Mesendoderm (in vitro differentiated cells): ENCODE results near the gene CALML3.

Source experiments
- DNase-seq: peaks from one replicate; pipeline ENCODE4 v3.0.0; 2013
- H2AK5ac ChIP-seq: 2 replicates; pipeline ENCODE4 v1.6.1; 2013; ENCODE audit warnings: low read length, inconsistent platforms
- H2BK120ac ChIP-seq: 2 replicates; pipeline ENCODE4 v1.6.1; 2013; ENCODE audit warnings: low read depth, mild to moderate bottlenecking, low read length, moderate library complexity, mixed read lengths
- H2BK15ac ChIP-seq: replicated peaks from 2 replicates; pipeline ENCODE4 v1.6.1; 2013; ENCODE audit warnings: low read depth, mild to moderate bottlenecking, moderate library complexity
- H2BK5ac ChIP-seq: 2 replicates; pipeline ENCODE4 v1.6.1; 2013; ENCODE audit warnings: low read length, inconsistent platforms
- H3K18ac ChIP-seq: 2 replicates; pipeline ENCODE4 v1.6.1; 2013; ENCODE audit warnings: mild to moderate bottlenecking, low read length, mixed read lengths
- H3K23ac ChIP-seq: one replicate; pipeline ENCODE4 v1.6.1; 2013; ENCODE audit warnings: low read length
- H3K27ac ChIP-seq: 2 replicates; pipeline ENCODE4 v1.5.1; 2013; ENCODE audit warnings: low read depth, mild to moderate bottlenecking, inconsistent platforms, low read length, moderate library complexity
- H3K27me3 ChIP-seq: 2 replicates; pipeline ENCODE4 v1.6.1; 2013; ENCODE audit warnings: low read length, control low read depth, mild to moderate bottlenecking, inconsistent platforms; ENCODE audit not compliant: insufficient read depth, poor library complexity
- H3K36me3 ChIP-seq: 2 replicates; pipeline ENCODE4 v1.6.1; 2013; ENCODE audit warnings: low read length, inconsistent platforms; ENCODE audit not compliant: control insufficient read depth, insufficient read depth
- H3K4ac ChIP-seq: one replicate; pipeline ENCODE4 v1.6.1; 2013; ENCODE audit warnings: low read depth, mild to moderate bottlenecking, low read length, moderate library complexity
- H3K4me1 ChIP-seq: 2 replicates; pipeline ENCODE4 v1.6.1; 2013; ENCODE audit warnings: low read depth, low read length, inconsistent platforms; ENCODE audit not compliant: control insufficient read depth
- H3K4me2 ChIP-seq: 2 replicates; pipeline ENCODE4 v1.6.1; 2013; ENCODE audit warnings: low read length
- H3K4me3 ChIP-seq: 2 replicates; pipeline ENCODE4 v1.5.1; 2013; ENCODE audit warnings: mild to moderate bottlenecking, low read length
- H3K56ac ChIP-seq: one replicate; pipeline ENCODE4 v1.6.1; 2013; ENCODE audit warnings: low read length
- H3K79me1 ChIP-seq: 2 replicates; pipeline ENCODE4 v1.6.1; 2013; ENCODE audit warnings: low read length, inconsistent platforms
- H3K79me2 ChIP-seq: 2 replicates; pipeline ENCODE4 v1.6.1; 2013; ENCODE audit warnings: mild to moderate bottlenecking, low read length; ENCODE audit not compliant: control insufficient read depth, insufficient read depth
- H3K9ac ChIP-seq: 2 replicates; pipeline ENCODE4 v1.6.1; 2013; ENCODE audit warnings: low read length, inconsistent platforms
- H4K5ac ChIP-seq: one replicate; pipeline ENCODE4 v1.6.1; 2013; ENCODE audit warnings: low read length
- H4K8ac ChIP-seq: one replicate; pipeline ENCODE4 v1.6.1; 2013; ENCODE audit warnings: low read depth, mild to moderate bottlenecking, control low read depth, low read length, moderate library complexity
- WGBS: extraction: QIAGEN DNeasy Blood & Tissue Kit; methylation state at CpG from one replicate; pipeline ENCODE4 v1.1.7; 2013; ENCODE audit warnings: low lambda C conversion rate, missing lambda C conversion rate; ENCODE audit not compliant: insufficient coverage; ENCODE audit errors: extremely low coverage; 5-methylcytosine and 5-hydroxymethylcytosine counted together

Gene CALML3

GRCh38 chr10:5523796-5524574 is 776 bp upstream of the CALML3 start:
- Histone ChIP-seq H3K4ac (no peak overlapping the region), H3K56ac (no peak overlapping the region), H3K4me1 (no peaks in the 10 kb centered on the region), H2BK120ac (no peak overlapping the region), H2AK5ac (no peak overlapping the region), H3K18ac (no peak overlapping the region), H3K4me3 (no peak overlapping the region), H3K27me3 (no peaks in the 10 kb centered on the region), H2BK15ac (no peak overlapping the region), H4K8ac (no peak overlapping the region), H3K79me2 (no peaks in the 10 kb centered on the region), H3K27ac (no peak overlapping the region), H3K79me1 (no peaks in the 10 kb centered on the region), H3K9ac (no peak overlapping the region), H3K4me2 (no peak overlapping the region), H3K23ac (no peak overlapping the region), H3K36me3 (no peaks in the 10 kb centered on the region), H4K5ac (no peak overlapping the region), H2BK5ac (no peak overlapping the region)
- DNase-seq = no peak
- WGBS = no CpG with 5 or more reads among the region's 11 CpGs

GRCh38 chr10:5525561-5526341 is 990 bp downstream of the CALML3 start:
- WGBS = no CpG with 5 or more reads among the region's 34 CpGs
- no peak for DNase-seq
- H3K18ac ChIP-seq = no peak overlapping the region

DNA sequence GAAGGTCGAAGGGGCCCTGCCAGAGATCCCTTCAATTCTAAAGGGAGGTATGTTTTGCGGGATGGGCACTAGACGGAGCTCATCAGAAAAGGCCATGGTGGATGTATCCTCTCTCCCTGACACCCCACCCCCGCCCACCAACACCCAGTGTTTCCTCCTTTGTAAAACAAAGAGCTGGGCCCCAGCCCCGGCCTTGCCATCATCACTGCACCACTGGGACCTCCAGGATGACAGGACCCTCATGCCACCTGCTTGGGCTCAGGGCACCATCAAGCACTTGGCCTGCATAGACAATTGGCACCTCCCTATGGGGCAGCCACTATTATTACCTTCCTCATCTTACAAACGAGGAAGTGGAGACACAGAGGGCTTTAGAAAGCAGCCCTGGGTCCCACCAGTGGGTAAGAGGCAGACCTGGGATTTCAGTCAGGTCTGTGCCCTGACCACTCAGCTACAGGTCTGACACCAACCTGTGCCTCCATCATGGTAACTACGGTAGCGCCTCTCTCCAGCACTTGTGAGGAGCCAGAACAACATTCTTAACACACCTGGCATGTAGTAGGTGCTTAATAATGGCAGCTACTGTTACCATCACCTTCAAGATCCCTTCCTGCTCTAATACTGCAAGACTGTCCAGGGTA is 2.0 kb downstream of the CALML3 start:
- H2BK5ac ChIP-seq = no peak overlapping the region
- H2BK15ac ChIP-seq = no peak overlapping the region
- H3K27ac ChIP-seq = no peak overlapping the region
- H3K4me2 ChIP-seq = no peak overlapping the region
- no peaks in the 10 kb centered on the region for H3K27me3 ChIP-seq
- no peak overlapping the region for H3K23ac ChIP-seq
- H3K36me3 ChIP-seq = no peaks in the 10 kb centered on the region
- H2BK120ac ChIP-seq = no peak overlapping the region
- H2AK5ac ChIP-seq = no peak overlapping the region
- no peaks in the 10 kb centered on the region for H3K79me2 ChIP-seq
- no peak for DNase-seq
- no peak overlapping the region for H3K18ac ChIP-seq
- no peaks in the 10 kb centered on the region for H3K4me1 ChIP-seq
- no peak overlapping the region for H4K8ac ChIP-seq
- H3K4me3 ChIP-seq = no peak overlapping the region
- H3K9ac ChIP-seq = no peak overlapping the region
- no peak overlapping the region for H3K4ac ChIP-seq
- H3K79me1 ChIP-seq = no peaks in the 10 kb centered on the region
- no peak overlapping the region for H3K56ac ChIP-seq
- WGBS = no CpG with 5 or more reads among the region's 8 CpGs
- H4K5ac ChIP-seq = no peak overlapping the region

More at GRCh38 chr10:5525561-5526341, 990 bp downstream of the CALML3 start:
- H2AK5ac ChIP-seq = no peak overlapping the region
- no peak overlapping the region for H3K4ac ChIP-seq
- no peaks in the 10 kb centered on the region for H3K4me1 ChIP-seq
- no peak overlapping the region for H4K8ac ChIP-seq
- H3K4me2 ChIP-seq = no peak overlapping the region
- H3K9ac ChIP-seq = no peak overlapping the region
- H3K23ac ChIP-seq = no peak overlapping the region
- H3K79me1 ChIP-seq = no peaks in the 10 kb centered on the region
- H3K56ac ChIP-seq = no peak overlapping the region
- no peak overlapping the region for H2BK15ac ChIP-seq
- no peak overlapping the region for H2BK5ac ChIP-seq
- H2BK120ac ChIP-seq = no peak overlapping the region
- H3K27me3 ChIP-seq = no peaks in the 10 kb centered on the region
- no peak overlapping the region for H4K5ac ChIP-seq
- H3K79me2 ChIP-seq = no peaks in the 10 kb centered on the region
- no peak overlapping the region for H3K4me3 ChIP-seq
- H3K27ac ChIP-seq = no peak overlapping the region
- no peaks in the 10 kb centered on the region for H3K36me3 ChIP-seq

- Histone ChIP-seq H3K79me1 (no peaks in the 10 kb centered on the region), H4K5ac (no peak overlapping the region), H3K9ac (no peak overlapping the region), H4K8ac (no peak overlapping the region), H2BK15ac (no peak overlapping the region), H3K79me2 (no peaks in the 10 kb centered on the region), H3K27me3 (no peaks in the 10 kb centered on the region), H2AK5ac (no peak overlapping the region), H3K18ac (no peak overlapping the region), H3K27ac (no peak overlapping the region), H3K4ac (no peak overlapping the region), H3K4me1 (no peaks in the 10 kb centered on the region), H3K4me3 (no peak overlapping the region), H3K56ac (no peak overlapping the region), H3K36me3 (no peaks in the 10 kb centered on the region), H2BK120ac (no peak overlapping the region), H3K23ac (peak overlapping the region; percentile 24), H3K4me2 (no peak overlapping the region), H2BK5ac (no peak overlapping the region)
- no peak for DNase-seq
- no CpG with 5 or more reads among the region's 10 CpGs for WGBS
These were observed 2.8 kb downstream of the CALML3 start for GRCh38 chr10:5527332-5528200.

GRCh38 chr10:5528989-5529701 is 4.4 kb downstream of the CALML3 start:
- H3K79me2 ChIP-seq = no peaks in the 10 kb centered on the region
- no peak overlapping the region for H2AK5ac ChIP-seq
- H3K4me3 ChIP-seq = no peak overlapping the region
- H3K9ac ChIP-seq = no peak overlapping the region
- no peak overlapping the region for H3K18ac ChIP-seq
- no peak overlapping the region for H4K5ac ChIP-seq
- no peak overlapping the region for H3K56ac ChIP-seq
- no peak overlapping the region for H2BK120ac ChIP-seq
- no peak overlapping the region for H2BK15ac ChIP-seq
- no peak overlapping the region for H4K8ac ChIP-seq
- no peaks in the 10 kb centered on the region for H3K27me3 ChIP-seq
- H3K27ac ChIP-seq = no peak overlapping the region
- no CpG with 5 or more reads among the region's 11 CpGs for WGBS
- no peaks in the 10 kb centered on the region for H3K36me3 ChIP-seq
- H3K4me2 ChIP-seq = no peak overlapping the region
- no peak for DNase-seq
- no peak overlapping the region for H3K23ac ChIP-seq
- H3K4me1 ChIP-seq = no peaks in the 10 kb centered on the region
- H3K79me1 ChIP-seq = no peaks in the 10 kb centered on the region
- H2BK5ac ChIP-seq = no peak overlapping the region
- no peak overlapping the region for H3K4ac ChIP-seq
